WTC11 (cell line): ENCODE measurements around the gene IL2RA.

Experiments used
- CTCF ChIP-seq: fragments of 200-600 bp; IDR thresholded peaks from 2 replicates; pipeline ENCODE4 v1.8.0; 2022; ENCODE audit warnings: antibody characterized with exemption
- ELF4 ChIP-seq: sonication (generic); formaldehyde crosslinking; IDR thresholded peaks from 2 replicates; pipeline ENCODE4 v1.8.1; 2022; ENCODE audit warnings: low read depth, mild to moderate bottlenecking, moderate library complexity, missing genetic modification reagents
- ESRRA ChIP-seq: sonication (generic); formaldehyde crosslinking; IDR thresholded peaks from 2 replicates; pipeline ENCODE4 v1.8.1; 2022; ENCODE audit warnings: mild to moderate bottlenecking, missing genetic modification reagents, borderline replicate concordance
- IRF2 ChIP-seq: sonication (generic); formaldehyde crosslinking; IDR thresholded peaks from 2 replicates; pipeline ENCODE4 v1.8.0; 2022; ENCODE audit warnings: low read depth, missing genetic modification reagents, borderline replicate concordance
- NR2C2 ChIP-seq: sonication (generic); formaldehyde crosslinking; IDR thresholded peaks from 2 replicates; pipeline ENCODE4 v1.8.0; 2022; ENCODE audit warnings: mild to moderate bottlenecking, missing genetic modification reagents
- TEAD1 ChIP-seq: sonication (generic); formaldehyde crosslinking; IDR thresholded peaks from 2 replicates; pipeline ENCODE4 v1.8.0; 2022; ENCODE audit warnings: mild to moderate bottlenecking, missing genetic modification reagents
- ZNF396 ChIP-seq: fragments of 250-450 bp; sonication (Bioruptor Pico); IDR thresholded peaks from 2 replicates; pipeline ENCODE4 v1.8.0; 2021; ENCODE audit warnings: mild to moderate bottlenecking, moderate library complexity, borderline replicate concordance
- ZSCAN18 ChIP-seq: fragments of 250-450 bp; sonication (Bioruptor Pico); IDR thresholded peaks from 2 replicates; pipeline ENCODE4 v2.1.2; 2022; ENCODE audit warnings: mild to moderate bottlenecking, moderate library complexity
- TF ChIP-seq, protein P1 (sequence below): sonication (generic); formaldehyde crosslinking; conservative IDR thresholded peaks from 2 replicates; pipeline ENCODE4 v1.8.1; 2022; ENCODE audit warnings: mild to moderate bottlenecking, missing genetic modification reagents

GRCh38 chr10:6082496-6083395 lies 20.6 kb upstream of the IL2RA start:
- TF ChIP-seq CTCF (no peak), ZSCAN18 (CRISPR knock-in tag) (no peak), ZNF396 (no peak), NR2C2 (CRISPR knock-in tag) (no peak), ELF4 (CRISPR knock-in tag) (no peak), ESRRA (CRISPR knock-in tag) (no peak), TEAD1 (CRISPR knock-in tag) (no peak), IRF2 (no peak)
- TF ChIP-seq, protein P1, sequence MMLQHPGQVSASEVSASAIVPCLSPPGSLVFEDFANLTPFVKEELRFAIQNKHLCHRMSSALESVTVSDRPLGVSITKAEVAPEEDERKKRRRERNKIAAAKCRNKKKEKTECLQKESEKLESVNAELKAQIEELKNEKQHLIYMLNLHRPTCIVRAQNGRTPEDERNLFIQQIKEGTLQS (CRISPR knock-in tag), result no peak
